ENCODE results near the gene ARHGAP26.

Gene ARHGAP26

GRCh38 chr5:143267186-143267585, 497.0 kb downstream of the ARHGAP26 start:
- Histone ChIP-seq H3K27ac (ENCODE audit: low read depth, low read length) (no peak overlapping the region), H3K27me3 (ENCODE audit: control insufficient read depth, low read length) (no peaks in the 10 kb centered on the region), H4K20me1 (ENCODE audit: control insufficient read depth, insufficient read depth, low read depth, low read length) (no peaks in the 10 kb centered on the region), H3K36me3 (ENCODE audit: control insufficient read depth, low read length) (no peaks in the 10 kb centered on the region), H3K79me2 (ENCODE audit: control insufficient read depth, low read length) (no peaks in the 10 kb centered on the region), H3K4me3 (ENCODE audit: low read length) (no peak overlapping the region), H3F3A (ENCODE audit: control insufficient read depth, insufficient read depth) (no peaks in the 10 kb centered on the region), H3K9me2 (replicated peaks; ENCODE audit: control insufficient read depth, low read length) (no peaks in the 10 kb centered on the region), H3K4me1 (ENCODE audit: control insufficient read depth, low read length) (no peaks in the 10 kb centered on the region), H3K9me3 (ENCODE audit: control insufficient read depth, insufficient read depth, low read length) (no peaks in the 10 kb centered on the region), H3K4me2 (ENCODE audit: low read length) (no peak overlapping the region)
- TF ChIP-seq EZH2phosphoT487 (IDR thresholded peaks at IDR 0.05; ENCODE audit: borderline replicate concordance, low read length) (no peak), CTCF (IDR thresholded peaks at IDR 0.05; ENCODE audit: low read depth, low read length, poor library complexity, severe bottlenecking) (no peak)

- H3K79me2 ChIP-seq (ENCODE audit: control insufficient read depth, low read length), result no peaks in the 10 kb centered on the region
- no peaks in the 10 kb centered on the region for H4K20me1 ChIP-seq (ENCODE audit: control insufficient read depth, insufficient read depth, low read depth, low read length)
- no peaks in the 10 kb centered on the region for H3K27me3 ChIP-seq (ENCODE audit: control insufficient read depth, low read length)
- no peaks in the 10 kb centered on the region for H3K36me3 ChIP-seq (ENCODE audit: control insufficient read depth, low read length)
- no peak overlapping the region for H3K4me3 ChIP-seq (ENCODE audit: low read length)
- no peak overlapping the region for H3K4me2 ChIP-seq (ENCODE audit: low read length)
- no peaks in the 10 kb centered on the region for H3K4me1 ChIP-seq (ENCODE audit: control insufficient read depth, low read length)
- no peaks in the 10 kb centered on the region for H3K9me3 ChIP-seq (ENCODE audit: control insufficient read depth, insufficient read depth, low read length)
- no peaks in the 10 kb centered on the region for H3F3A ChIP-seq (ENCODE audit: control insufficient read depth, insufficient read depth)
- TF ChIP-seq EZH2phosphoT487 (IDR thresholded peaks at IDR 0.05; ENCODE audit: borderline replicate concordance, low read length) (no peak), CTCF (IDR thresholded peaks at IDR 0.05; ENCODE audit: low read depth, low read length, poor library complexity, severe bottlenecking) (no peak)
- no peaks in the 10 kb centered on the region for H3K9me2 ChIP-seq (replicated peaks; ENCODE audit: control insufficient read depth, low read length)
- no peak overlapping the region for H3K27ac ChIP-seq (ENCODE audit: low read depth, low read length)
Measured at GRCh38 chr5:143268388-143268787, 498.2 kb downstream of the ARHGAP26 start.

- Histone ChIP-seq H3K4me2 (ENCODE audit: low read length) (no peak overlapping the region), H3K36me3 (ENCODE audit: control insufficient read depth, low read length) (peaks cover 2% of the 10 kb centered on the region; the same call in 1 of the 2 replicates), H3K9me2 (replicated peaks; ENCODE audit: control insufficient read depth, low read length) (no peaks in the 10 kb centered on the region), H3K4me3 (ENCODE audit: low read length) (no peak overlapping the region), H3K27me3 (ENCODE audit: control insufficient read depth, low read length) (no peaks in the 10 kb centered on the region), H3F3A (ENCODE audit: control insufficient read depth, insufficient read depth) (no peaks in the 10 kb centered on the region), H3K9me3 (ENCODE audit: control insufficient read depth, insufficient read depth, low read length) (no peaks in the 10 kb centered on the region), H3K79me2 (ENCODE audit: control insufficient read depth, low read length) (no peaks in the 10 kb centered on the region), H3K27ac (ENCODE audit: low read depth, low read length) (no peak overlapping the region), H3K4me1 (ENCODE audit: control insufficient read depth, low read length) (no peaks in the 10 kb centered on the region), H4K20me1 (ENCODE audit: control insufficient read depth, insufficient read depth, low read depth, low read length) (no peaks in the 10 kb centered on the region)
- no peak for TF ChIP-seq CTCF (IDR thresholded peaks at IDR 0.05; ENCODE audit: low read depth, low read length, poor library complexity, severe bottlenecking)
- no peak for TF ChIP-seq EZH2phosphoT487 (IDR thresholded peaks at IDR 0.05; ENCODE audit: borderline replicate concordance, low read length)
Measured at GRCh38 chr5:143271431-143271830, 501.3 kb downstream of the ARHGAP26 start.

- Histone ChIP-seq H3K36me3 (ENCODE audit: control insufficient read depth, low read length) (peaks cover 22% of the 10 kb centered on the region), H3K79me2 (ENCODE audit: control insufficient read depth, low read length) (no peaks in the 10 kb centered on the region), H3K27ac (ENCODE audit: low read depth, low read length) (no peak overlapping the region), H3K9me2 (replicated peaks; ENCODE audit: control insufficient read depth, low read length) (no peaks in the 10 kb centered on the region), H4K20me1 (ENCODE audit: control insufficient read depth, insufficient read depth, low read depth, low read length) (no peaks in the 10 kb centered on the region), H3K4me1 (ENCODE audit: control insufficient read depth, low read length) (no peaks in the 10 kb centered on the region), H3K27me3 (ENCODE audit: control insufficient read depth, low read length) (no peaks in the 10 kb centered on the region), H3K4me3 (ENCODE audit: low read length) (no peak overlapping the region), H3K4me2 (ENCODE audit: low read length) (no peak overlapping the region), H3F3A (ENCODE audit: control insufficient read depth, insufficient read depth) (no peaks in the 10 kb centered on the region), H3K9me3 (ENCODE audit: control insufficient read depth, insufficient read depth, low read length) (no peaks in the 10 kb centered on the region)
- TF ChIP-seq EZH2phosphoT487 (IDR thresholded peaks at IDR 0.05; ENCODE audit: borderline replicate concordance, low read length) (no peak), CTCF (IDR thresholded peaks at IDR 0.05; ENCODE audit: low read depth, low read length, poor library complexity, severe bottlenecking) (no peak)
Measured at GRCh38 chr5:143274952-143275351, 504.8 kb downstream of the ARHGAP26 start.

Measured in DOHH2 (cell line).